ENCODE measurements around the gene SFRP5.

The SFRP5 gene

DNA sequence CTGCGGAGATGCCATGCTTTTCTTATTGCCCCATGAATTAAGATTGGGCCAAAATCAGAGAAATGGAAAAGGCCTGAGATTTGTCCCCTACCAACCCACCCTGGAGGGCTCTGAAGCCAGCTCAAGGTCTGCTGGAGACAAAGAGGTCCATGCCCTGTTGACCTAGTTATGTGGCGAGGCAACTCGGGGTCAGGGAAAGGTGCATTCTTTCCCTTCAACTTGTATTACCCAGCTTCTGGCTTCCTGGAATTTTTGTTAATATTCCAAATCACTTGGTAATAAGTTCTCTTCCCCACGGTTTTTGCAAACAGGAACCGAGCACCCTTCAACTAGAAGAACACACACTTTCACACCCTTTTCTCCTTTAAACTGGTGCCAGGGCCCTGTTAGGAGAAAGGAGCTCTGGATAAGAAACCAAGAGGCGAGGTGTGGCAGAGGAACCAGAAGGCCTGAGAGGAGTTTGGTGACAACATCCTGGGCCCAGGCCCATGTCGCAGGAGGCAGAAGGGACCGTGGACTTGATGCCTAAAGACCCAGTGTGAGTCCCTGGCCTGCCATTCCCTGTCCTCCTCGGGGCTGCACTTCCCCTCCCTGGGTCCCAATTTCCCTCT lies 12.5 kb upstream of the SFRP5 start:
- peaks cover 16% of the 10 kb centered on the region for H3K27me3 Mint-ChIP-seq (ENCODE audit: low read depth, poor library complexity)
- H3K27ac Mint-ChIP-seq = no peak overlapping the region

GRCh38 chr10:97782455-97783228 lies 10.8 kb upstream of the SFRP5 start:
- Mint-ChIP-seq H3K4me3 (no peak overlapping the region), H3K4me1 (peaks cover 22% of the 10 kb centered on the region), H3K27ac (no peak overlapping the region), H3K36me3 (ENCODE audit: low read depth) (no peaks in the 10 kb centered on the region), H3K9me3 (no peaks in the 10 kb centered on the region), H3K27me3 (ENCODE audit: low read depth, poor library complexity) (peaks cover 16% of the 10 kb centered on the region)
- no peak for DNase-seq
- TF ChIP-seq CTCF (IDR thresholded peaks at IDR 0.05) = no peak

More for the DNA sequence above, 12.5 kb upstream of the SFRP5 start:
- no peak for TF ChIP-seq CTCF (IDR thresholded peaks at IDR 0.05)
- H3K9me3 Mint-ChIP-seq = no peaks in the 10 kb centered on the region
- H3K4me1 Mint-ChIP-seq = peaks cover 27% of the 10 kb centered on the region
- H3K36me3 Mint-ChIP-seq (ENCODE audit: low read depth) = no peaks in the 10 kb centered on the region
- H3K4me3 Mint-ChIP-seq = no peak overlapping the region
- DNase-seq = no peak

GRCh38 chr10:97781618-97782331 lies 10.0 kb upstream of the SFRP5 start:
- Mint-ChIP-seq H3K4me3 (no peak overlapping the region), H3K4me1 (peaks cover 22% of the 10 kb centered on the region), H3K27ac (no peak overlapping the region), H3K36me3 (ENCODE audit: low read depth) (no peaks in the 10 kb centered on the region), H3K9me3 (no peaks in the 10 kb centered on the region), H3K27me3 (ENCODE audit: low read depth, poor library complexity) (peaks cover 15% of the 10 kb centered on the region)
- no peak for TF ChIP-seq CTCF (IDR thresholded peaks at IDR 0.05)
- DNase-seq = no peak

- Mint-ChIP-seq H3K4me1 (peaks cover 22% of the 10 kb centered on the region), H3K4me3 (no peak overlapping the region), H3K36me3 (ENCODE audit: low read depth) (no peaks in the 10 kb centered on the region), H3K27me3 (ENCODE audit: low read depth, poor library complexity) (peaks cover 15% of the 10 kb centered on the region), H3K9me3 (no peaks in the 10 kb centered on the region), H3K27ac (no peak overlapping the region)
- no peak for TF ChIP-seq CTCF (IDR thresholded peaks at IDR 0.05)
- no peak for DNase-seq
These were observed 9.2 kb upstream of the SFRP5 start for GRCh38 chr10:97780841-97781617.

- Mint-ChIP-seq H3K9me3 (no peaks in the 10 kb centered on the region), H3K4me1 (peaks cover 22% of the 10 kb centered on the region), H3K27ac (no peak overlapping the region), H3K36me3 (ENCODE audit: low read depth) (no peaks in the 10 kb centered on the region), H3K4me3 (no peak overlapping the region), H3K27me3 (ENCODE audit: low read depth, poor library complexity) (peaks cover 19% of the 10 kb centered on the region)
- no peak for TF ChIP-seq CTCF (IDR thresholded peaks at IDR 0.05)
- DNase-seq = no peak
These were observed 8.2 kb upstream of the SFRP5 start for GRCh38 chr10:97779975-97780374.

All from nephron progenitor cell (in vitro differentiated cells).